K562 (cell line): ENCODE data around the gene HEXD. TPM values are rescaled to one million over a fixed set of nuclear protein-coding genes. Genes with fewer than 3 reads are reported as not detected.

Source experiments
- ATAC-seq: fragments of 200-7000 bp; cut with Tn5 transposase; 3 replicates; pipeline ENCODE4 v1.9.1; 2020; ENCODE audit warnings: moderate library complexity
- BruUV-seq: library from RNA; stranded (reverse); fragments of 400-500 nt; replicated peaks from 2 replicates; lab custom pipeline; 2021; lab: Mats Ljungman, UMichigan
- CTCF ChIA-PET: fragments of 300-600 bp; formaldehyde crosslinking; extraction: SDS; loops from one replicate; lab custom pipeline; 2021; ENCODE audit warnings: low intra/inter-chr PET ratio; lab: Yijun Ruan, JAX
- POLR2A ChIA-PET: fragments of 300-600, 350-650 bp; sonication (Branson Sonifier 250); formaldehyde crosslinking; extraction: SDS; loops from one replicate; lab custom pipeline; 2021; ENCODE audit warnings: antibody characterized with exemption, inconsistent platforms; lab: Yijun Ruan, JAX
- DNase-seq, 4 experiments: peaks; one replicate each; pipeline versions ENCODE4 v3.0.0 to v3.0.0-alpha.2; 2011 to 2018; ENCODE audit warnings: low spot score in 3 of 4, mixed read lengths in 3 of 4; ENCODE audit errors: extremely low read depth in 1 of 4
- FAIRE-seq: peaks from 2 replicates; lab custom pipeline; 2011; peaks lifted over from hg19 to GRCh38; lab: Jason Lieb, UNC
- H2AFZ ChIP-seq: 2 replicates; pipeline ENCODE4 v1.6.0; 2011; ENCODE audit warnings: low read depth, low read length, control low read depth, inconsistent platforms
- H3K27ac ChIP-seq: fragments of 200-600 bp; 3 replicates; pipeline ENCODE4 v1.8.0; 2011; ENCODE audit warnings: low read depth, mild to moderate bottlenecking, control low read depth, inconsistent platforms, low read length, moderate library complexity, mixed read lengths; ENCODE audit errors: extremely low read depth
- H3K27me3 ChIP-seq, 2 experiments: fragments of 300-600 bp in 1 of 2; 2 replicates in 1 of 2; 3 replicates in 1 of 2; pipeline versions ENCODE4 v1.6.0 to v1.8.0; 2011; ENCODE audit warnings: inconsistent platforms in 2 of 2, low read length in 2 of 2, mild to moderate bottlenecking in 1 of 2, mixed read lengths in 1 of 2, moderate library complexity in 1 of 2; ENCODE audit not compliant: control insufficient read depth in 2 of 2, insufficient read depth in 2 of 2
- H3K36me3 ChIP-seq: fragments of 300-600 bp; 3 replicates; pipeline ENCODE4 v1.8.0; 2011; ENCODE audit warnings: mild to moderate bottlenecking, low read length, inconsistent platforms; ENCODE audit not compliant: control insufficient read depth, insufficient read depth
- H3K4me1 ChIP-seq, 2 experiments: fragments of 200-600 bp in 1 of 2; replicated peaks in 1 of 2; 2 replicates in 1 of 2; 3 replicates in 1 of 2; pipeline versions ENCODE4 v1.5.1 to v1.8.0; 2011; ENCODE audit warnings: inconsistent platforms in 2 of 2, low read length in 2 of 2, mild to moderate bottlenecking in 1 of 2, mixed read lengths in 1 of 2, moderate library complexity in 1 of 2; ENCODE audit not compliant: control insufficient read depth in 2 of 2, insufficient read depth in 2 of 2
- H3K4me2 ChIP-seq: 2 replicates; pipeline ENCODE4 v1.6.1; 2011; ENCODE audit warnings: low read length, control low read depth, inconsistent platforms, mixed read lengths; ENCODE audit not compliant: insufficient read depth
- H3K4me3 ChIP-seq: fragments of 200-600 bp; sonication (generic), shearing (Covaris generic); 2 replicates; pipeline ENCODE4 v1.5.1; 2016; ENCODE audit warnings: control low read depth, inconsistent platforms
- H3K79me2 ChIP-seq: fragments of 200-600 bp; 3 replicates; pipeline ENCODE4 v1.8.0; 2011; ENCODE audit warnings: low read length, inconsistent platforms; ENCODE audit not compliant: control insufficient read depth, insufficient read depth
- H3K9ac ChIP-seq, 2 experiments: 2 replicates each; pipeline versions ENCODE4 v1.6.0 to v1.6.1; 2011; ENCODE audit warnings: low read depth in 2 of 2, low read length in 2 of 2, control low read depth in 1 of 2, inconsistent platforms in 1 of 2, mild to moderate bottlenecking in 1 of 2, mixed read lengths in 1 of 2; ENCODE audit not compliant: insufficient read depth in 1 of 2
- H3K9me1 ChIP-seq: one replicate; pipeline ENCODE4 v1.6.0; 2011; ENCODE audit warnings: inconsistent platforms, mild to moderate bottlenecking, low read length, moderate library complexity; ENCODE audit not compliant: control insufficient read depth, insufficient read depth
- H3K9me3 ChIP-seq: replicated peaks from 2 replicates; pipeline ENCODE4 v1.5.1; 2011; ENCODE audit warnings: low read depth, low read length, inconsistent platforms; ENCODE audit not compliant: control insufficient read depth, insufficient read depth
- H4K20me1 ChIP-seq: replicated peaks from 2 replicates; pipeline ENCODE4 v1.6.1; 2011; ENCODE audit warnings: low read length, inconsistent platforms, mixed read lengths; ENCODE audit not compliant: control insufficient read depth, insufficient read depth
- ETV1 ChIP-seq: fragments of 450-650 bp; conservative IDR thresholded peaks from 2 replicates; pipeline ENCODE4 v1.6.1; 2016; ENCODE audit warnings: missing genetic modification characterization, control low read depth, low read depth, missing compliant biosample characterization
- FOXP1 ChIP-seq: sonication (generic); formaldehyde crosslinking; IDR thresholded peaks from 2 replicates; pipeline ENCODE4 v1.8.0; 2022; ENCODE audit warnings: mild to moderate bottlenecking, missing genetic modification reagents
- MECOM ChIP-seq: fragments of 250-450 bp; sonication (Bioruptor Pico); IDR thresholded peaks from 2 replicates; pipeline ENCODE4 v1.8.0; 2022; ENCODE audit warnings: inconsistent platforms
- POLR2G ChIP-seq: fragments of 200-400 bp; formaldehyde crosslinking; IDR thresholded peaks from 2 replicates; pipeline ENCODE4 v1.6.1; 2017; ENCODE audit warnings: low read depth, mild to moderate bottlenecking, antibody characterized with exemption, low read length, moderate library complexity
- PTRF ChIP-seq: fragments of 450-650 bp; IDR thresholded peaks from 2 replicates; pipeline ENCODE4 v1.6.1; 2016; ENCODE audit warnings: mild to moderate bottlenecking, missing genetic modification characterization, missing compliant biosample characterization
- RFX1 ChIP-seq: fragments of 450-650 bp; IDR thresholded peaks from 2 replicates; pipeline ENCODE4 v1.6.1; 2016; ENCODE audit warnings: mild to moderate bottlenecking, moderate library complexity
- SMARCA4 ChIP-seq: fragments of 450-650 bp; IDR thresholded peaks from 2 replicates; pipeline ENCODE4 v1.6.1; 2016
- SP1 ChIP-seq: sonication (generic); formaldehyde crosslinking; IDR thresholded peaks from 2 replicates; pipeline ENCODE4 v1.8.1; 2022; ENCODE audit warnings: mild to moderate bottlenecking, missing genetic modification reagents
- ZBTB7A ChIP-seq: IDR thresholded peaks from 2 replicates; pipeline ENCODE4 v1.6.1; 2011; ENCODE audit warnings: low read depth, mild to moderate bottlenecking, low read length, moderate library complexity, borderline replicate concordance; ENCODE audit not compliant: control insufficient read depth
- ZNF766 ChIP-seq: fragments of 200-800 bp; sonication (Bioruptor generic); conservative IDR thresholded peaks from 2 replicates; pipeline ENCODE4 v1.6.1; 2016; ENCODE audit warnings: missing genetic modification characterization, missing compliant biosample characterization
- WGBS: fragments of 100-300 bp; shearing (Covaris generic); methylation state at CpG from one replicate; pipeline ENCODE4 v1.1.6; 2016; ENCODE audit warnings: low coverage, mixed read lengths; ENCODE audit not compliant: insufficient coverage; ENCODE audit errors: missing lambda C conversion rate; 5-methylcytosine and 5-hydroxymethylcytosine counted together
- in situ Hi-C: fragments of 300-500 bp; cut with MboI; formaldehyde crosslinking; loops from 4 replicates; pipeline ENCODE4 v1.15.0; 2018; ENCODE audit warnings: inconsistent platforms, mixed read lengths
- intact Hi-C: fragments of 100-400 bp; cut with micrococcal nuclease; formaldehyde crosslinking; loops from 2 replicates; pipeline ENCODE4 v1.14.2; 2022
- polyA plus RNA-seq, 8 experiments: library from polyadenylated mRNA; depleted of rRNA in 4 of 8; stranded (reverse) in 5 of 8; unstranded in 3 of 8; fragments of >200 nt; fragmentation: Nextera tagmentation in 2 of 8; fragmentation: Illumina TruSeq in 1 of 8; extraction: Ambion mirVana in 2 of 8; extraction: Trizol in 1 of 8; gene quantifications; 2 replicates each; pipeline versions ENCODE4 v1.2.1 to v1.2.3, GENCODE V29; 2011 to 2014; ENCODE audit warnings: inconsistent platforms in 1 of 8, missing spikeins in 1 of 8
- total RNA-seq, 7 experiments: library from RNA; depleted of rRNA in 6 of 7; stranded (reverse); fragments of >200 nt in 6 of 7; fragmentation: Illumina TruSeq in 2 of 7; extraction: Trizol in 2 of 7; gene quantifications; 2 replicates each; pipeline versions ENCODE4 v1.2.1 to v1.2.3, GENCODE V29; 2011 to 2021; ENCODE audit warnings: low replicate concordance in 1 of 7

The HEXD gene
- total and polyA plus RNA-seq, 9 of the 15 experiments (the other 6 are each of a cell fraction or from before 2014, with no cell fraction given): 1.0 to 25.3 (median 10.0) TPM

- BruUV-seq: no TSS peak
- DNase-seq: no peak
- Histone ChIP-seq H3K27ac (no peak overlapping the region), H3K4me3 (no peak overlapping the region), H2AFZ (no peak overlapping the region), H3K4me1 (peaks cover 0 to 43% of the 10 kb centered on the region in 2 experiments; a peak in 2 of 5 replicates), H3K36me3 (no peaks in the 10 kb centered on the region), H3K9me1 (no peaks in the 10 kb centered on the region), H4K20me1 (no peaks in the 10 kb centered on the region), H3K9ac (peak overlapping the region in 1 of 2 experiments; percentile 52; a peak in 2 of 4 replicates), H3K9me3 (no peaks in the 10 kb centered on the region), H3K79me2 (no peaks in the 10 kb centered on the region), H3K27me3 (no peaks in the 10 kb centered on the region), H3K4me2 (no peak overlapping the region)
- ATAC-seq: no peak
- WGBS: 75% methylated on average over 23 of the region's 32 CpGs
- ChIA-PET CTCF (no interaction called here), POLR2A (interaction anchor here (0.5 to 1.3 kb wide), 3 partner anchors 9 to 353 kb away, joined by 3 to 5 read pairs (median 4); no protein-coding TSS in a partner anchor)
- in situ Hi-C loops: no loop called here
- TF ChIP-seq POLR2G (peak; percentile 31), ETV1 (tag) (no peak)
- intact Hi-C loops: no loop called here
- FAIRE-seq: no peak
These were observed 15.5 kb downstream of the HEXD start for GRCh38 chr17:82433560-82434215.

DNA sequence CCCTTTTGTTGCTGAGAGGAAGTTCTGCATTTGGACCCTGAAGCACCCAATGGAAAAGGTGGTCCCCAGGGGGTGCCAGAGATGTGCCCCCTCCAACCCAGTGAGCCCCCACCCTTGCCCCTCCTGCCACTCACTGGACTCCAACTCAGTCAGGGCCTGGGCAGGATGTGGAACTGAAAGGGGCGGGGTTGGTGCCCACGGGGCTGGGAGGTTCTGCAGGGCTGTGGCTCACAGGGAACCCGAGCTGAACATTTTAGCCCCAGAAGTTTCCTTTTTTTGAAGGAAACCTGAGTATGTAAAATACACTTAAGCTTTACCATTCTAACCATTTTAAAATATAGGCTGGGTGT, 16.0 kb downstream of the HEXD start:
- H3K27me3 ChIP-seq: no peaks in the 10 kb centered on the region
- ATAC-seq (no peak), FAIRE-seq (no peak), DNase-seq (no peak)
- no peaks in the 10 kb centered on the region for H3K9me3 ChIP-seq
- in situ Hi-C loops (no loop called here), intact Hi-C loops (no loop called here)
- no peaks in the 10 kb centered on the region for H3K79me2 ChIP-seq
- BruUV-seq: no TSS peak
- no peaks in the 10 kb centered on the region for H4K20me1 ChIP-seq
- H3K9me1 ChIP-seq: no peaks in the 10 kb centered on the region
- H3K4me3 ChIP-seq: no peak overlapping the region
- H3K36me3 ChIP-seq: no peaks in the 10 kb centered on the region
- H3K4me2 ChIP-seq: no peak overlapping the region
- POLR2A ChIA-PET: interaction anchor here (0.7 to 1.3 kb wide), 3 partner anchors 9 to 23 kb away, joined by 3 to 5 read pairs (median 4); no protein-coding TSS in a partner anchor
- H3K27ac ChIP-seq: no peak overlapping the region
- WGBS: 77% methylated on average over 2 of the region's 3 CpGs
- no peak overlapping the region for H2AFZ ChIP-seq
- peaks cover 0 to 48% of the 10 kb centered on the region in 2 experiments; a peak in 2 of 5 replicates for H3K4me1 ChIP-seq
- CTCF ChIA-PET: no interaction called here
- H3K9ac ChIP-seq: no peak overlapping the region
- TF ChIP-seq SMARCA4 (no peak), ZBTB7A (no peak), ZNF766 (CRISPR knock-in tag) (no peak), SP1 (CRISPR knock-in tag) (no peak), FOXP1 (CRISPR knock-in tag) (no peak), RFX1 (no peak), MECOM (CRISPR knock-in tag) (no peak), PTRF (tag) (no peak)
